Mesodermal cell (in vitro differentiated cells): Measurements from ENCODE around the gene PAX8.

ENCODE experiments used
- H3K27ac ChIP-seq: 2 replicates; pipeline ENCODE4 v1.7.0; 2013; ENCODE audit warnings: mild to moderate bottlenecking, low read depth, low read length, moderate library complexity; ENCODE audit not compliant: severe bottlenecking
- H3K36me3 ChIP-seq: 2 replicates; pipeline ENCODE4 v1.7.1; 2013; ENCODE audit warnings: mild to moderate bottlenecking, low read length, moderate library complexity; ENCODE audit not compliant: control insufficient read depth, insufficient read depth
- H3K4me1 ChIP-seq: one replicate; pipeline ENCODE4 v1.7.1; 2013; ENCODE audit warnings: mild to moderate bottlenecking, low read length; ENCODE audit not compliant: insufficient read depth, control insufficient read depth, poor library complexity, severe bottlenecking
- H3K4me3 ChIP-seq: 2 replicates; pipeline ENCODE4 v1.7.0; 2013; ENCODE audit warnings: low read length, control low read depth, mild to moderate bottlenecking; ENCODE audit not compliant: insufficient read depth, poor library complexity, severe bottlenecking; ENCODE audit errors: extremely low read depth
- H3K9me3 ChIP-seq: 2 replicates; pipeline ENCODE4 v1.7.1; 2013; ENCODE audit warnings: mild to moderate bottlenecking, low read length, moderate library complexity; ENCODE audit not compliant: control insufficient read depth
- WGBS, 2 experiments: methylation state at CpG; one replicate each; pipeline ENCODE4 v1.1.5; 2013; ENCODE audit warnings: missing lambda C conversion rate in 2 of 2; ENCODE audit not compliant: insufficient coverage in 2 of 2; 5-methylcytosine and 5-hydroxymethylcytosine counted together

PAX8 gene

GRCh38 chr2:113211226-113212105 lies 67.3 kb downstream of the PAX8 start:
- 79 to 85% methylated on average over 5 to 7 of the region's 13 CpGs for WGBS, 2 experiments
- Histone ChIP-seq H3K9me3 (no peaks in the 10 kb centered on the region), H3K4me3 (no peak overlapping the region), H3K36me3 (no peaks in the 10 kb centered on the region), H3K27ac (peak overlapping the region; percentile 45), H3K4me1 (peaks cover 28% of the 10 kb centered on the region)

GRCh38 chr2:113209646-113210171 lies 69.0 kb downstream of the PAX8 start:
- Histone ChIP-seq H3K4me3 (no peak overlapping the region), H3K27ac (no peak overlapping the region), H3K4me1 (peaks cover 28% of the 10 kb centered on the region), H3K36me3 (no peaks in the 10 kb centered on the region), H3K9me3 (no peaks in the 10 kb centered on the region)
- WGBS, 2 experiments = 90 to 91% methylated on average over 7 to 12 of the region's 15 CpGs

- Histone ChIP-seq H3K9me3 (no peaks in the 10 kb centered on the region), H3K4me3 (no peak overlapping the region), H3K36me3 (no peaks in the 10 kb centered on the region), H3K27ac (no peak overlapping the region), H3K4me1 (peaks cover 28% of the 10 kb centered on the region)
- 65 to 77% methylated on average over 5 to 7 of the region's 8 CpGs for WGBS, 2 experiments
Observed at GRCh38 chr2:113209011-113209645, 69.6 kb downstream of the PAX8 start.

GRCh38 chr2:113208396-113208795 lies 70.3 kb downstream of the PAX8 start:
- 91 to 93% methylated on average over 5 of the region's 5 CpGs for WGBS, 2 experiments
- Histone ChIP-seq H3K9me3 (no peaks in the 10 kb centered on the region), H3K36me3 (no peaks in the 10 kb centered on the region), H3K4me3 (no peak overlapping the region), H3K27ac (no peak overlapping the region), H3K4me1 (peaks cover 28% of the 10 kb centered on the region)

- Histone ChIP-seq H3K4me3 (no peak overlapping the region), H3K9me3 (no peaks in the 10 kb centered on the region), H3K4me1 (peaks cover 20% of the 10 kb centered on the region), H3K36me3 (no peaks in the 10 kb centered on the region), H3K27ac (no peak overlapping the region)
- WGBS, 2 experiments = 89 to 100% methylated on average over 1 of the region's 2 CpGs
Observed at GRCh38 chr2:113207021-113207420, 71.7 kb downstream of the PAX8 start.

GRCh38 chr2:113206251-113206650 lies 72.5 kb downstream of the PAX8 start:
- Histone ChIP-seq H3K4me1 (peaks cover 12% of the 10 kb centered on the region), H3K9me3 (no peaks in the 10 kb centered on the region), H3K4me3 (no peak overlapping the region), H3K36me3 (no peaks in the 10 kb centered on the region), H3K27ac (no peak overlapping the region)
- WGBS, 2 experiments = 80 to 89% methylated on average over 4 of the region's 6 CpGs

GRCh38 chr2:113203901-113204519 lies 74.7 kb downstream of the PAX8 start:
- Histone ChIP-seq H3K4me3 (no peak overlapping the region), H3K36me3 (no peaks in the 10 kb centered on the region), H3K27ac (no peak overlapping the region), H3K4me1 (no peaks in the 10 kb centered on the region), H3K9me3 (no peaks in the 10 kb centered on the region)
- WGBS, 2 experiments = 19 to 26% methylated on average over 2 to 5 of the region's 5 CpGs

- Histone ChIP-seq H3K27ac (no peak overlapping the region), H3K9me3 (no peaks in the 10 kb centered on the region), H3K36me3 (no peaks in the 10 kb centered on the region), H3K4me3 (no peak overlapping the region), H3K4me1 (no peaks in the 10 kb centered on the region)
Observed at GRCh38 chr2:113203217-113203530, 75.5 kb downstream of the PAX8 start.

GRCh38 chr2:113202305-113203216 lies 76.2 kb downstream of the PAX8 start:
- H3K27ac ChIP-seq = no peak overlapping the region
- H3K4me3 ChIP-seq = no peak overlapping the region
- no peaks in the 10 kb centered on the region for H3K36me3 ChIP-seq
- WGBS, 2 experiments = 81 to 90% methylated on average over 9 to 13 of the region's 13 CpGs
- no peaks in the 10 kb centered on the region for H3K4me1 ChIP-seq
- H3K9me3 ChIP-seq = no peaks in the 10 kb centered on the region
